Activated CD8-positive, alpha-beta memory T cell treated with anti-CD3 and anti-CD28 coated beads, Interleukin-2, amount 50 U/mL, for 24 hours (primary cell): ENCODE results near the gene SKI.
"Not testable (repeated sequence)": the region's sequence is repeated elsewhere in the genome, so short reads cannot be mapped to it uniquely, and the experiment has no call there.

Experiments
- DNase-seq: peaks from one replicate; pipeline ENCODE4 v3.0.0-alpha.2; 2020; ENCODE audit errors: extremely low read depth

SKI gene

GRCh38 chr1:2291577-2291976, 63.5 kb downstream of the SKI start:
- DNase-seq = no peak

DNA sequence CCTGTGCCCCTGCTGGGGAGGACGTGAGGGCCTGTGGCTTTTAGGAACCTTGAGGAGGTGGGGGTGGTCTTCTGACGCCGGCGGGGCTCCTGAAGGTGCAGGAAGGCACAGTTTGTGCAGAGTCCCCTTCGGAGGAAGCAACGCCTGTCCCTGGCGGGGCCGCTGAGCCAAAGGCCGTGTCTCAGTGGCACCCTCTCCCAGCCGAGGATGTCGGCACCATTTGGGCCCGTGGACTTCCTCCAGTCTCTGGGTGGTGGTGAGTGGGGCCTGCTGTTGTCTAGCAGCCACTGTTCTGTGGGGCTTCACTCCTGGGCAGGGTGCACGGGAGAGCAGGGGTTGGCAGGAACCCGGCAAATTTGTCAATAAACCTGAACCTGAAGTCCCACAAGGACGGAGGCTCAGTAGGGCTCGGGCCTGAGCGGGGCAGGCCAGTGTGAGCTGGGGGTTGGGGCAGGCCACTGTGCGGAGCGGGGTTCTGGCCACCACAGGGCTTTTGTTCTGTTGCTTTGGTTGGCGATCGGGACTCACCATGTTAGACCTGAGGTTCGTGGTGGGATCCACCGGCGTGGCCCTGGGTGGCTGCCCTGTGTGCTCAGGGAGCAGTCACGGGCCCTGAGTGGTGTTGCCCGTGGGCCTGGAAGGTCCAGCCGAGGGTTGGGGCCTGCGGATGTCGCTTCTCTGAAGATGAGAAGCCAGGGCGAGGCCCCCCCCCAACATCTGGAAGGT, 64.8 kb downstream of the SKI start:
- no peak for DNase-seq

DNA sequence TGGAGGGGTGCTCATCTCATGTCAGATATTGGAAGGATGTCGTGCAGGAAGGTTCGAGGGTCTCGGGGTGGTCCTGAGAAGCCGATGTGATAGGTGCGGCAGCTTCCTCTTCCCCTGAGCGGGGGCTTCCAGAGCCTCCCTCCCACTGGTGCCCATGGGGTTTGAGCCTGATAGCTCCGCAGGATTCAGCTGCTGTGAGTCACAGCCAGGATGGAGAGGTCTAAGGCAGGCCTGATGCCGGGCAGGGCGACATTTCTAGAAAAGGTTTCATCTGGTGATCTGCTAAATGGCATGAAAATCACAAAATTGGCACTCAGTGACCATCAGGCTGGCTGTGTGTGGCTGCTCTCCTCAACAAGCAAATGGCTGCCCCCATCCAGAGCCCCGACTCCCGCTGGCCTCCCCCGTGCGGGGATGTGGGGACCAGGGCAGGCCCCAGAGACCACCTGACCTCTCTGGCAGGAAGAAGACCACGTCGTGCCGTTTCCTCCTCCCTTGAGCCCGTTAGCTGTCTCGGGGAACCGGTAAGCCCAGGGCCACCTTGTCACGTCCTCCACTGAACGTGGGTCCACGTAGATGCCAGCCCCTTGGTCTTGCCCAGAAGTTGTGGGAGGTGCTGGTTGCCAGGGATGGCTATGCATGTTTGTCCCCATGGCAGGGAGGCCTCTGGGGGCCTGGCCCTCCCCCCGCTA, 66.1 kb downstream of the SKI start:
- DNase-seq = no peak

DNA sequence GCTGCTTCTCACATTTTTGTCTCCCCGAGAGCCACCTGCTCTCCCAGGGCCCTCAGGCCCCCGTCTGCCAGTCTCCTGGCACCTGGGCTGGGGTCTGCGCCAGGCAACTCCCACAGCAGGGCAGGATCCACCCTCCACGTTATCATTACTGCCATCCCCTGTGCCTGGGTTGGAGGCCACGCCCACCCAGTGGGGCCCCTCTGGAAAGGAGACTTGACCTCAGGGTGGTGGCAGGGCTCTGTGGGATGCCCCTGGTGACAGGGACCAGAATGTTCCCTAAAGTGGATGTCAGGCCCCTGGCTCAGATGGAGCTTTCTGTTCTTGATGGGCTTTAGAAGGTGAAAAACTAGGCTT, 66.6 kb downstream of the SKI start:
- DNase-seq = no peak

DNA sequence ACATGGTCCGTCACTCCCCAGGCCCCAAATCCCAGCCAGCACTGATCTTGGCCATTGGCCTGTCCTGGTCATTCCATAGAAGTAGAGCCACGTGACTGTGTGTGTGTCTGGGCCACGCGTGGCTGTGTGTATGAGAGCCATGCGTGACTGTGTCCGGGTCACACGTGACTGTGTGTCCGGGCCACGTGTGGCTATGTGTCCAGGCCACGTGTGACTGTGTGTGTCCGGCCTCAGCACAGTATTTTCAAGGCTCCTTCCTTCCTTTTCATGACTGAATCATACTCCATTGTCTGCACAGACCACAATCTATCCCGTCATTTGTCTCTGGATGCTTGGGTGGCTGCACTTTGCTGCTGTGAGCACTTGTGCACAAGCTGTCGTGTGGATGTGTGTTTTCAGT, 67.4 kb downstream of the SKI start:
- no peak for DNase-seq

GRCh38 chr1:2296211-2296610, 68.1 kb downstream of the SKI start:
- DNase-seq = not testable (repeated sequence)

DNA sequence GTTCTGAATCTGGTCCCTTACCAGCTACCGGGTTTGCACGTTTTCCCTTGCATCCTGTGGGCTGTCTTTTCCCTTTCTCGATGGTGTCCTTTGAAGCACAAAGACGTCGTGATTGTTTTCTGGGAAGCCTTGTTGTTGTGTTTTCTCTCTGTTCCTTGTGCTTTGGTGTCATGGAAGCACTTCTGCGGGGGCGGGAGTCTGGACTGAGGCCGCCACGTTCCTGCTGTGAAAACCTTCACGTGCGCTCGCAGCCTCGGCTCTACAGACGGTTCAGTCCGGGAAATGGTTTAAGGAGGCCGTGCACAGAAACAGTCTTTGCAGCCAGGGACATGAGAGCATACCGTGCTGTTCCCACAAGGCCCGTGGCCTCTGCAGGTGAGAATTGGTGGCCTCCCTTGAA, 68.5 kb downstream of the SKI start:
- no peak for DNase-seq

DNA sequence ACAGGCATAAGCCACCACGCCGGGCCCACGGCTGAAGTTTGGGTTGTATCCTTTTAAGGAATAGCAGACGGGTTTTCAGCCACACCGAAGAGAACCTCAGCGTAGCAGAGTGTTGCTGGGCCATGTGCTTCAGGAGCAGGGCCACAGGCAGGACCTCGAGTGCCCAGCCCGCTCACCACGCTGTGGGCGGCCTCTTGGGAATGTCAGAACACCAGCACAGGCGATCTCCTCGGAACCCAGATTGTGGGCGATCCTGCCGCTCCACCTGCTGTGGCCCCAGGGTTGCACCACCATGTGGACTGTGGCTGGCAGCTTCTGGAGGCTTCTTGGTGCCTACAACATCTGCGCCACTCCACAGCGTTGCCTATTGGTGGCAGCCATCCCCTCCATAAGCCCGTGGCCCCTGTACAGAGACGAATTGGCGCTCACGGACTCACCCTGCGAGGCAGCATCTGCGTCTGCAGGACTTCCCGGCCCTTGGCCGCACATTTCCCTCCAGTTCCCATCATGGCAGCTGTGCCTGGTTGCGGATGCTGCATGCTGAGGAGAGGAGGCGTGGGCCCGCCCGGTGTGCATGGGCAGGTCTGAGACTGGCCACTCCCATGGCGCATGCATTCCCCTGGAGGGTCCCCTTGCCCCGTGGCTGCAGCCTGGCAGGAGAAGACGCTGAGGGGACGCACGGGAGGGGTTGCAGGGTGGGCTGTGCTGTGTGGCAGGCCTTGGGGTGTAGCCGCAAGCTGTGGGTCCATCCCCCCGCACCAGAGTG, 69.3 kb downstream of the SKI start:
- DNase-seq = no peak

DNA sequence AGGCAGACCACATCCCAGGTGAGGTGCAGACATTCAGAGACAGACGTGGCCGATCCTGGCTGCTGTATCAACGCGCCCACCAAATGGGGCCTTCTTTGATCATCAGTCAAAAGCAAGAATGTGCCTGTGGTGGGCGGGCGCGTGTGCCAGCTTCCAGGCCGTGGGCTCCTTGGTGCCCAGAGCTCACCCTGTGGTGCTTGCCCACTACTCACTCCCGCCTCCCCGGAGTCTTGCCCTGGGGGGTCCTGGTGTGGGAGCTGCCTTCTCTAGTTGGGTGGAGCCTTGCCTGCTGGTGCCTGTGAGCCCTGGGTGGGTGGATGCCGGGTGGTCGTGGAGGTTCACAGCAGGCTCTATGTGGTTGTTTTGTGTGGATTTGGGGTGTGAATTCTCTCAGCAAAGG, 70.6 kb downstream of the SKI start:
- DNase-seq = no peak

DNA sequence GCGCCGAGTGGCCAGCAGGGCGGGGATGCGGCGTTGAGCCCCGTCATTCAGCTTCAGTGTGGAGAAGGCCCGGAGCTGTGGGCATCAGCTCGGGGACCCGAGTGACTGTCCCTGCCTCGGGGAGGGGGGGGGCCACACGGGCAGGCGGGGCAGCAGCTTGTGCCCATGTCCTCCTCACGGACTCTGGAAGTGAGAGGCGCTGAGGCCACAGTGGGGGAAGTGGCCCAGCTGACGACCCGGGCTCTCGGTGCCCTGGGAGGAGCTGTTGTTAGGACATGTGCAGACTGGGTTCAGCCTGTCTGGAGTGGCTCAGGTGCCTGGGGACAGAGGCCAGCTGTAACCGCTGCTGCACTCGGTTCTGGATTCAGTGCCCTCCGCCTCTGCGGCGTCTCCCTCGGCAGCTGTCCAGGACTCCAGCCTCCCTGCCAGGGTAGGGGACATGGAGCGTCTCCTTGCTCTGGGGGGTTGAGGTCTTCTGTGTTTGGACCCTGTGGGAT, 71.1 kb downstream of the SKI start:
- no peak for DNase-seq

DNA sequence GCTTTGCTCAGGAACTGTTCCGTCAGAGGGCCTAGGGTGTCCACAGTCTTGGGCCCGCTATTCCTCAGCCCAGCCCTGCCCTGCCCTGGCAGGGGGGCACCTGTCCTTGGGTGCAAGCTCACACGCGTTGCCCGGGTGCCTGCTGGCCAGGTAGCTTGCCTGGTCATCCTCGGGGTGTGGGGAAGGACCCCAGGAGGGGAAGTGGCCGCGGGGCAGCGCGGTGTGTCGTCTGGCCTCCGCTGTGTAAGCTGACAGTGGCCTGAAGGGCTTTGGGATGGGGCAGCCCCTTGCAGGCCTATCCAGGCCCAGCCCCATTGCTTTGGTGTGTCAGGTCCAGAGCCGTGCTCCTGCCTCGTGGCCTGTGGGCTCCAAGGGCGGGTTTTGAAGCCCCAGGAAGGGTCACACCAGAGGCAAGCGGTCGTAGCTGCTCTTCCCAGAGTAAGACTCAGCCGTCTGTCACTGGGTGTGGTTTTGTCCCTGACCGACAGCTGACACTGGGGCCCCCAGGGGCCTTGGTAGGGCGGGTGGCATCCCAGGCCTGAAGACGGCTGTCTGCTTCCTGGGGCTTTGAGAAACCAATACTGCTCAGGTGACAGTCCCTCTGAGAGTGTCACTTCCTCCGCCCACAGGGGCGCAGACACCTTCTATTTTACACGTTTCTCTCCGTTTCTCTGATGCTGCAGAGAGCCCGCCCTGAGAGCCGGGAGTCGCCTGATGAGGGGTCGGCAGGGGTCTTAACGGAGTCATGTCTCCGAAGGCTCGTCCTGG, 72.1 kb downstream of the SKI start:
- peak; percentile 60 for DNase-seq

GRCh38 chr1:2300851-2301606, 72.9 kb downstream of the SKI start:
- DNase-seq = peak; percentile 75

- no peak for DNase-seq
Measured at GRCh38 chr1:2301607-2302291, 73.6 kb downstream of the SKI start.

- no peak for DNase-seq
Measured at GRCh38 chr1:2302292-2302925, 74.3 kb downstream of the SKI start.

DNA sequence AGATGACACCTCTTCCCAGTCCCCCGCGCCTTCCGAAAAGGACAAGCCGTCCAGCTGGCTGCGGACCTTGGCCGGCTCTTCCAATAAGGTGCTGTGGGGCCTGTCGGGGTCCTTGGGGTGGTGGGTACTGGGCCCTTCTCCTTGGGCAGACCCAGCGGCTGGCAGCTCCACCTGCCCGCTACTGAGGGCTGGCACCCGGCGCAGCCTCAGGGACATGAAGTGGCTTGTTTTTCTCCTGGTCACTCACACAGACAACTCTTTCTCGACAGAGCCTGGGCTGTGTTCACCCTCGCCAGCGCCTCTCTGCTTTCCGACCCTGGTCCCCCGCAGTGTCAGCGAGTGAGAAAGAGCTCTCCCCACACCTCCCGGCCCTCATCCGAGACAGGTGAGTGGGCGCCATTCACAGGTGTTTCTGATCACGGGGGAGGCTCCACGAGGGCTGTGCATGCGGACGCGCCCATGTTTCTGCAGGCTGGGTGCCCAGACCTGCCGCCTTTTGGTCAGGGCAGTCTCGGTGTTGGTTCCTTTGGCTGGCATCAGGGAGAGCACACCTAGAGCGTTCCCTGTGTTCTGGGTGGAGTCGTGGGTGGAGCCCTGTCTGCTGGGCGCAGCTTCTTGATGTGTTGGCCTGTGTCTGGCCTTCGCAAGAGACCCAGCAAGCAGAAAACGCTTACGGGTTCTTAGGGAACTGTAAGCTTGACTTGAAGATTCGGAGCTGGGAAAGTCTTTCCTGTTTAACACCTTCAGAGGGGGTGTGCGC, 75.1 kb downstream of the SKI start:
- DNase-seq = no peak

DNA sequence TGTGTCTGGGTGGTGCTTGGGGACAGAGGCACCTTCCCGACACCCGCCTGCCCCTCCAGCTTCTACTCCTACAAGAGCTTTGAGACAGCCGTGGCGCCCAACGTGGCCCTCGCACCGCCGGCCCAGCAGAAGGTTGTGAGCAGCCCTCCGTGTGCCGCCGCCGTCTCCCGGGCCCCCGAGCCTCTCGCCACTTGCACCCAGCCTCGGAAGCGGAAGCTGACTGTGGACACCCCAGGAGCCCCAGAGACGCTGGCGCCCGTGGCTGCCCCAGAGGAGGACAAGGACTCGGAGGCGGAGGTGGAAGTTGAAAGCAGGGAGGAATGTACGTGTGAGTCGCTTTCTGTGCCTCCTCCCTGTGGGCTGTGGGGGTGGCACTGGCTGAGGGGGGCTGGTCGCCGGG, 75.7 kb downstream of the SKI start:
- DNase-seq = no peak

GRCh38 chr1:2304282-2304681, 76.2 kb downstream of the SKI start:
- no peak for DNase-seq

DNA sequence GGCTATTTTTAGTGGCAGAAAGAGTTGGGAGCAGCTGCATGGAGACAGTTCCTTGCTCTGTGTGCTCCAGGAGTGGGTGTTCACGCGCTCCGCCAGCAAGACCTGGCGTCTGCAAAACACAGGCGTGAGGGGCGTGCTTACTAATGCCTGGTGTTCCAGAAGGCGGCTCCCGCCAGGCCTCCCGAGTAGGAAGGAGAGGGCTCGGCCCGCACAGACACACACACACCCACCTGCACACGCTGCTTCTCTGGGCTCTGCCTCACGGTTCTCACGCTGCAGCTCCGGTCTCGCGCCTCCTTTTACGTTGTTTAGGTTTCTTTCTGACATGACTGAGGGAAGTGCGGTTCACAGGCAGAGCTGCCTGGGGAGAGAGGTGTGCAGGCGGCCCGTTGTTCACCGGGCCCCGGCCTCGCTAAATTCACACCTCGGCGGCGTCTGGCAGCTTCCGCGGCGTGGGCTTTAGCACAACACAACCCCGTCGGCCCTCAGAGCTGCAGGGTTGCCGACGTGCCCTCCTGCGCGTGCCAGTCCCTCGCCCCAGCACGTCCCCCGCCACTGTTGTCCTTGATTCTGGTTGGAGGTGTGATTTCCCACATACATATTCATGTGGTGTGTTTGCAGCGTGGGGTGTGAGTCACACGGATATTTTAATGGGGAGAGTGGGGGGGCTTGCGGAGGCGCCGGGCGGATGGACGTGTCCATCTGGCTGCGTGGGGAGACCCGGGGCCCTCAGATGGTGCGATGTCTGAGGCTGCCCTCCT, 77.0 kb downstream of the SKI start:
- no peak for DNase-seq
